ENCODE results near the gene PDXDC1. TPM values are rescaled to one million over a fixed set of nuclear protein-coding genes. Genes with fewer than 3 reads are reported as not detected.
"Not testable (repeated sequence)": the region's sequence is repeated elsewhere in the genome, so short reads cannot be mapped to it uniquely, and the experiment has no call there.

PDXDC1 gene
- total and polyA plus RNA-seq, 2 donors: 46.4 to 65.8 TPM

GRCh38 chr16:14961405-14962186, 13.2 kb upstream of the PDXDC1 start:
- no peak for DNase-seq (ENCODE audit: extremely low spot score)
- no peaks in the 10 kb centered on the region for H3K4me1 ChIP-seq (ENCODE audit: insufficient read depth)
- 90% methylated on average over 11 of the region's 11 CpGs for WGBS

GRCh38 chr16:14963281-14964173, 11.3 kb upstream of the PDXDC1 start:
- H3K36me3 ChIP-seq (ENCODE audit: insufficient read depth): no peaks in the 10 kb centered on the region
- no peak overlapping the region for H3K27ac ChIP-seq (ENCODE audit: low read depth)
- H3K4me1 ChIP-seq (ENCODE audit: insufficient read depth): no peaks in the 10 kb centered on the region
- WGBS: 77% methylated on average over 8 of the region's 8 CpGs
- H3K4me3 ChIP-seq (ENCODE audit: low read depth, low read length): no peak overlapping the region
- no peak for DNase-seq (ENCODE audit: extremely low spot score)

More at GRCh38 chr16:14961405-14962186, 13.2 kb upstream of the PDXDC1 start:
- Histone ChIP-seq H3K4me3 (ENCODE audit: low read depth, low read length) (no peak overlapping the region), H3K27ac (ENCODE audit: low read depth) (no peak overlapping the region), H3K36me3 (ENCODE audit: insufficient read depth) (no peaks in the 10 kb centered on the region)

- WGBS: 90% methylated on average over 17 of the region's 17 CpGs
- H3K36me3 ChIP-seq (ENCODE audit: insufficient read depth): no peaks in the 10 kb centered on the region
Measured at GRCh38 chr16:14965328-14965727, 9.5 kb upstream of the PDXDC1 start.

GRCh38 chr16:14969795-14970194, 5.0 kb upstream of the PDXDC1 start:
- WGBS: 93% methylated on average over 3 of the region's 3 CpGs

More at GRCh38 chr16:14965328-14965727, 9.5 kb upstream of the PDXDC1 start:
- no peaks in the 10 kb centered on the region for H3K4me1 ChIP-seq (ENCODE audit: insufficient read depth)
- no peak for DNase-seq (ENCODE audit: extremely low spot score)
- no peak overlapping the region for H3K4me3 ChIP-seq (ENCODE audit: low read depth, low read length)
- H3K27ac ChIP-seq (ENCODE audit: low read depth): no peak overlapping the region

GRCh38 chr16:14971621-14972228, 3.1 kb upstream of the PDXDC1 start:
- not testable (repeated sequence) for H3K4me3 ChIP-seq (ENCODE audit: low read depth, low read length); H3K36me3 ChIP-seq (ENCODE audit: insufficient read depth); DNase-seq (ENCODE audit: extremely low spot score); H3K27ac ChIP-seq (ENCODE audit: low read depth); H3K4me1 ChIP-seq (ENCODE audit: insufficient read depth)
- WGBS: 91% methylated on average over 12 of the region's 12 CpGs

More at GRCh38 chr16:14969795-14970194, 5.0 kb upstream of the PDXDC1 start:
- not testable (repeated sequence) for H3K4me1 ChIP-seq (ENCODE audit: insufficient read depth); DNase-seq (ENCODE audit: extremely low spot score); H3K27ac ChIP-seq (ENCODE audit: low read depth); H3K4me3 ChIP-seq (ENCODE audit: low read depth, low read length); H3K36me3 ChIP-seq (ENCODE audit: insufficient read depth)

GRCh38 chr16:14973785-14974322, 972 bp upstream of the PDXDC1 start:
- not testable (repeated sequence) for H3K4me3 ChIP-seq (ENCODE audit: low read depth, low read length); H3K4me1 ChIP-seq (ENCODE audit: insufficient read depth); H3K36me3 ChIP-seq (ENCODE audit: insufficient read depth); H3K27ac ChIP-seq (ENCODE audit: low read depth); DNase-seq (ENCODE audit: extremely low spot score)
- 53% methylated on average over 14 of the region's 14 CpGs for WGBS

GRCh38 chr16:14974331-14974655, 533 bp upstream of the PDXDC1 start:
- not testable (repeated sequence) for H3K27ac ChIP-seq (ENCODE audit: low read depth); H3K4me1 ChIP-seq (ENCODE audit: insufficient read depth); DNase-seq (ENCODE audit: extremely low spot score); H3K36me3 ChIP-seq (ENCODE audit: insufficient read depth)
- WGBS: 4% methylated on average over 7 of the region's 7 CpGs
- peak overlapping the region; percentile 85 for H3K4me3 ChIP-seq (ENCODE audit: low read depth, low read length)

- H3K4me1 ChIP-seq (ENCODE audit: insufficient read depth); H3K36me3 ChIP-seq (ENCODE audit: insufficient read depth); DNase-seq (ENCODE audit: extremely low spot score): not testable (repeated sequence)
- Histone ChIP-seq H3K4me3 (ENCODE audit: low read depth, low read length) (peak overlapping the region; percentile 85), H3K27ac (ENCODE audit: low read depth) (peak overlapping the region; percentile 97)
- 3% methylated on average over 46 of the region's 47 CpGs for WGBS
Measured at GRCh38 chr16:14975418-14976194, 780 bp downstream of the PDXDC1 start.

- DNase-seq (ENCODE audit: extremely low spot score); H3K36me3 ChIP-seq (ENCODE audit: insufficient read depth); H3K4me1 ChIP-seq (ENCODE audit: insufficient read depth); H3K4me3 ChIP-seq (ENCODE audit: low read depth, low read length); H3K27ac ChIP-seq (ENCODE audit: low read depth): not testable (repeated sequence)
- WGBS: 66% methylated on average over 14 of the region's 16 CpGs
Measured at GRCh38 chr16:14976971-14977736, 2.3 kb downstream of the PDXDC1 start.

GRCh38 chr16:14978281-14978680, 3.5 kb downstream of the PDXDC1 start:
- H3K4me3 ChIP-seq (ENCODE audit: low read depth, low read length); H3K4me1 ChIP-seq (ENCODE audit: insufficient read depth); H3K36me3 ChIP-seq (ENCODE audit: insufficient read depth); DNase-seq (ENCODE audit: extremely low spot score); H3K27ac ChIP-seq (ENCODE audit: low read depth): not testable (repeated sequence)
- 95% methylated on average over 8 of the region's 8 CpGs for WGBS

GRCh38 chr16:14978908-14979307, 4.1 kb downstream of the PDXDC1 start:
- 87% methylated on average over 4 of the region's 4 CpGs for whole genome bisulfite sequencing
- H3K4me1 ChIP-seq (ENCODE audit: insufficient read depth); H3K4me3 ChIP-seq (ENCODE audit: low read depth, low read length); H3K27ac ChIP-seq (ENCODE audit: low read depth); H3K36me3 ChIP-seq (ENCODE audit: insufficient read depth); DNase-seq (ENCODE audit: extremely low spot score): not testable (repeated sequence)

- H3K4me1 ChIP-seq (ENCODE audit: insufficient read depth); H3K36me3 ChIP-seq (ENCODE audit: insufficient read depth); DNase-seq (ENCODE audit: extremely low spot score); H3K4me3 ChIP-seq (ENCODE audit: low read depth, low read length); H3K27ac ChIP-seq (ENCODE audit: low read depth): not testable (repeated sequence)
- 64% methylated on average over 3 of the region's 3 CpGs for WGBS
Measured at GRCh38 chr16:14981234-14981633, 6.4 kb downstream of the PDXDC1 start.
